Fibroblast of villous mesenchyme (primary cell): ENCODE measurements around the gene FAM20A. TPM values are rescaled to one million over a fixed set of nuclear protein-coding genes. Genes with fewer than 3 reads are reported as not detected.
A peak's percentile ranks its signal among the peaks of the same experiment; 100 is the strongest.

ENCODE experiments used
- DNase-seq: peaks from one replicate; pipeline ENCODE4 v3.0.0-alpha.2; 2010; ENCODE audit warnings: low read depth
- H3K4me3 ChIP-seq: 2 replicates; pipeline ENCODE4 v1.5.1; 2011; ENCODE audit warnings: low read depth, mild to moderate bottlenecking, low read length
- CTCF ChIP-seq: IDR thresholded peaks from 2 replicates; pipeline ENCODE4 v1.5.1; 2012; ENCODE audit warnings: low read depth, mild to moderate bottlenecking, low read length; ENCODE audit not compliant: insufficient read depth
- total RNA-seq: library from RNA; depleted of rRNA; stranded (reverse); fragments of >200 nt; gene quantifications from 2 replicates; pipeline ENCODE4 v1.2.3, GENCODE V29; 2012

FAM20A gene
- total RNA-seq, 1 donor: 2.2 TPM

GRCh38 chr17:68581863-68582645 is 19.1 kb downstream of the FAM20A start:
- no peak for TF ChIP-seq CTCF
- no peak overlapping the region for H3K4me3 ChIP-seq
- DNase-seq: no peak

GRCh38 chr17:68580236-68580770 is 20.9 kb downstream of the FAM20A start:
- no peak for TF ChIP-seq CTCF
- DNase-seq: peak; percentile 97

GRCh38 chr17:68579194-68579927 is 21.8 kb downstream of the FAM20A start:
- TF ChIP-seq CTCF: no peak
- no peak for DNase-seq
- H3K4me3 ChIP-seq: no peak overlapping the region

More at GRCh38 chr17:68580236-68580770, 20.9 kb downstream of the FAM20A start:
- H3K4me3 ChIP-seq: no peak overlapping the region

- no peak for TF ChIP-seq CTCF
- DNase-seq: no peak
Observed at GRCh38 chr17:68578236-68578635, 22.9 kb downstream of the FAM20A start.

GRCh38 chr17:68577497-68577821 is 23.7 kb downstream of the FAM20A start:
- DNase-seq: no peak
- TF ChIP-seq CTCF: no peak
- H3K4me3 ChIP-seq: no peak overlapping the region

More at GRCh38 chr17:68578236-68578635, 22.9 kb downstream of the FAM20A start:
- no peak overlapping the region for H3K4me3 ChIP-seq

- no peak overlapping the region for H3K4me3 ChIP-seq
- DNase-seq: peak; percentile 77
- TF ChIP-seq CTCF: peak; percentile 41
Observed at GRCh38 chr17:68576811-68577496, 24.2 kb downstream of the FAM20A start.
